GM20431 (cell line): ENCODE data around the gene ZNF888.
"Not testable (repeated sequence)": the region's sequence is repeated elsewhere in the genome, so short reads cannot be mapped to it uniquely, and the experiment has no call there.

Experiments used
- in situ Hi-C: fragments of 300-500 bp; cut with MseI, MboI; formaldehyde crosslinking; loops from one replicate; pipeline ENCODE4 v1.15.0; 2020; ENCODE audit warnings: low sequenced_read_pairs; ENCODE audit not compliant: unreplicated experiment

The ZNF888 gene

GRCh38 chr19:52922841-52923777, at the start of gene ZNF888:
TSS of gene ZNF888 (minus strand) at chr19:52923428. CDS start at chr19:52917873, 5,555 bp downstream.
- in situ Hi-C loops: no loop called here

- in situ Hi-C loops: no loop called here
Measured at GRCh38 chr19:52967772-52968171, 44.5 kb upstream of the ZNF888 start.

- in situ Hi-C loops: no loop called here
Measured at GRCh38 chr19:52963247-52963618, 40.0 kb upstream of the ZNF888 start.

DNA sequence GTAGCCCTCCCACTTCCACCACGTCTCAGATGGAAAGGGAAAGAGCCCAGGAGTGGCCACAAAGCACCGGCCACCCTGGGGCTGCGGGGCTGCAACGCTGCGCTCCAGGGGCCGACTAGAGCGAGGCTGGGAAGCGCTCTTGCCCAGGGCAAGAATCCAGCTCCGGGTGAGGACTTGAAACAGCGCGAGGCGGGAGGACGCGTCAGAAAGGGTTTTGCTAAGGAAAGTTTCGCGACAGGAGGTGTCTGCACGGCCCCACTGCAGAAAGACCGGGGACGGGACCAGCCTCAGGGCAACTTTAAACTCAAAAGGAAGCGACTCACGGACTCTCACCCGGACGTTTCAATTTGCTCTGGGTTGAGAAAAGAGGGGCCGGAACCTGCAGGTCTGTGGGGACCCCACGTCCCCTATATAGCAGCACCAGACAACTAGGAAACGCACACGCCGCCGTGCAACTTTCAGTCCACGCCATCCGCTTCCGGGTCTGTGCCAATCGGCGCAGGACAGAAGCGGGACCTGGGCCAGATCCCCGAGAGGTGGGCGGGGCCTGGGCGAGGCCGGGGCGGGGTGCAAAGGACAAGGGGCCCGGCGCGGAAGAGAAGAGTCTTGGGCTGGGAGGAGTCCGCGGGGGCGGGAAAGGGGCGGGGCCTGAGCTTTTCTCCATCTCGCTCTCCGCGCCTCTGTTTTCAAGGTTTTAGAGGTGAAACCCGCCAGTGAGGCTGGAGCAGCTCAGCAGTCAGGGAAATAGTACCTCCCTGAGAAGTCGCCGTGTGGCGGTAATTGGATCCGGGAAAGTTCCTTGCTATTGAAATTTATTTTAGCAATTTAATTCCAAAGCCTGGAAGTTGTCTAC, 39.4 kb upstream of the ZNF888 start, which contains the start of gene ZNF816:
Gene ZNF816, minus strand, starts transcription at position 488 of the 853 bp plus-strand sequence. CDS start 6,792 bp downstream, outside the sequence.
- in situ Hi-C loops: no loop called here

DNA sequence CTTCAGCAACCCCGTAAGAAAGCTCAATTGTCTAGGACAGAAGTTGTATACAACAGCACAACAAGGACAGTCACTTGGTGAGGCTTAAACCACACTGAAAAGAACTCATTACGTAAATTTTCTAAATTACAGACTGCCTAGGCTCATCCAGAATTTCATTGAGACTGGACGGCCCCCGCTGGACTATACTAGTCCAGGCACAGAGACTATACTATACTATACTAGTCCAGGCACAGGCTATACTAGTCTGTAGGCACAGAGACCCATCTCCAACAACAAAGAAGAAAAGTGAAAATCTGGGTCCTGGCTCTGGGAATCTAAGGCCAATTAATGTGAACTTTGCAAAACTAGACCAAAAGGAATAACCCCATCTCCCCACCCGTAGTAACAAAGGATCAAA, 38.8 kb upstream of the ZNF888 start:
- in situ Hi-C loops: no loop called here

- in situ Hi-C loops: no loop called here
Measured at GRCh38 chr19:52959613-52960295, 36.5 kb upstream of the ZNF888 start.

GRCh38 chr19:52957591-52957990, 34.4 kb upstream of the ZNF888 start:
- in situ Hi-C loops: no loop called here

- in situ Hi-C loops: no loop called here
Measured at GRCh38 chr19:52956917-52957316, 33.7 kb upstream of the ZNF888 start.

DNA sequence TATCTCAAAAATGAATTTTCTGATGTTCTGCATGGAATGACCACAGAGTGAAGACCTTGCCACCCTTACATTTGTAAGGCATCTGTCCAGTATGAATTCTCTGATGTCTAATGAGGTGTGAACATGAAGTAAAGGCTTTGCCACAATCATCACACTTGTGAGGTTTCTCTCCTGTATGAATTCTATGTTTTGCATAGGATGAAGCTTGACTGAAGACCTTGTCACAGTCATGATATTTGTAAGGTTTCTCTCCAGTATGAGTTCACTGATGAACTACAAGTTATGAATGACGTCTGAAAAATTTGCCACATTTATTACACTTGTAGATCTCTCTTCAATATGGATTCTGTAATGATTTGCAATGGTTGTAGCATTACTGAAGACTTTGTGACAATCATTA, 26.2 kb upstream of the ZNF888 start:
- in situ Hi-C loops: no loop called here

GRCh38 chr19:52948025-52948770, 25.0 kb upstream of the ZNF888 start:
- in situ Hi-C loops: no loop called here

DNA sequence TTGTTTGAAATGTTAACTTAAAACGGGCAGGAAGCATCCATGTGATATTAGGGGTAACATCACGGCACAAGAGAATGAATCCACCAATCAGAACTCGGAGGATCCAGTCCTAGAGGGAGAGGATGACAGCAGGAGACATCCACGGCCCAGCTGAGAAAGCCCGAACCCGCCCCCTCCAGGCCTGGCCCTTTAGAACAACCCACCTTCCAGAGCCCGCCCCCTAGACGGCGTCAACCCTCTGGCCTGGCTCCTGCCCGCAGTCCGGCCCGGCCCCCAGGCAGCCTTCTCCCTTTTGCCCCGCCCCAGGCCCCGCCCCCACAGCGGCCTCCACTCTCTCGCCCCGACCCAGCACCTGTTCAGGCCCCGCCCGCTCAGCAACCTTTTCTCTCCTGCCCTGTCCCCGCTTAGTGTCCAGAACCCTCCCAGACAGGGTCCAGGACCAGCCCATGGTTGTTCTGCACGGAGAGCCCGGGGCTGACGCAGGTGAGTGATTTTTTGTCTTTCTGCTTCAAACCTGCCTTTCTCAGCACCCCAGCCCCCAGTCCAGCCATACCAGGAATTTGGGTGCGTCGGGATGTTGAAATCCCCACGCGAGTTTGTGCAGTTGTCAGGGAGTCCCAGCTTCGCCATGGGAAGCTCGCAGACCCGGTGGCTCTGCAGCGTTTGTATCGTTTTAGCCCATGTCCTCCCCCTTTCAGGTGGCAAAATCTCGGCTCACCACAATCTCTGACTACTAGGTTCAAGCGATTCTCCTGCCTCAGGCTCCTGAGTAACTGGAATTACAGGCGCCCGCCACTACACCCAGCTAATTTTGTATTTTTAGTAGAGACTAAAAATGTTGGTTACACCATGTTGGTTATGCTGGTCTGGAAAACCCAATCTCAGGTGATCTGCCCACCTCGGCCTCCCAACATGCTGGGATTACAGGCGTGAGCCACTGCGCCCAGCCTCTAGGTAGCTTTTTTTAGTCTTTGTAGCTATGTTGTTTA, 23.4 kb upstream of the ZNF888 start:
- in situ Hi-C loops: no loop called here

DNA sequence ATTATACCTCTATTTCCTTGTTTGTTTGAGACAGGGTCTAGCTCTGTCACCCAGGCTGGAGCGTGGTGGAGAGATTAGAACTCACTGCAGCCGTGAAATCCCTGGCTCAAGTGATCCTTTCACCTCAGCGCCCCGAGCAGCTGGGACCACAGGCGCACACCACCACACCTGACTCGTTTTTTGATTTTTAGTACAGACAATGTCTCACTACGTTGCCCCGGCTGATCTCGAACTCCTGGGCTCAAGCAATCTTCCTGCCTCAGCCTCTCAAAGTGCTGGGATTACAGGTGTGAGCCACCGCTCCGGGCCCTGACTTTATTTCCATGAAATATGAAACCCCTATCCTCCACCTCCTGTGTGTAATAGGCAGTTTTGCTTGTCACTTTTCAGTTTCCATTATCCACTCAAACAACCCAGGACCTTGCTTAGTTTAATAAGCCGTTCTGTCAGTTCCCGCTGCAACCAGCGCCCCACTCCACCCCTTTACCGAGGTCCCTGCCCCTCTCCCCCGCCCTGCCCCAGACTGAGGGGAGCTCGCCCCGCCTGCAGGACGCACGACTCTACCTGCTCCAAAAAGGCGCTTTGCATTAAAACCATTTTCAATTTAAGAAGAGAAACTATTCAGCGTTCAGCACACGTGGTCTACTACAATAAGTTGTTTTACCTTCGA, 22.6 kb upstream of the ZNF888 start:
- in situ Hi-C loops: no loop called here

GRCh38 chr19:52944703-52945493, 21.7 kb upstream of the ZNF888 start:
- in situ Hi-C loops: not testable (repeated sequence)

DNA sequence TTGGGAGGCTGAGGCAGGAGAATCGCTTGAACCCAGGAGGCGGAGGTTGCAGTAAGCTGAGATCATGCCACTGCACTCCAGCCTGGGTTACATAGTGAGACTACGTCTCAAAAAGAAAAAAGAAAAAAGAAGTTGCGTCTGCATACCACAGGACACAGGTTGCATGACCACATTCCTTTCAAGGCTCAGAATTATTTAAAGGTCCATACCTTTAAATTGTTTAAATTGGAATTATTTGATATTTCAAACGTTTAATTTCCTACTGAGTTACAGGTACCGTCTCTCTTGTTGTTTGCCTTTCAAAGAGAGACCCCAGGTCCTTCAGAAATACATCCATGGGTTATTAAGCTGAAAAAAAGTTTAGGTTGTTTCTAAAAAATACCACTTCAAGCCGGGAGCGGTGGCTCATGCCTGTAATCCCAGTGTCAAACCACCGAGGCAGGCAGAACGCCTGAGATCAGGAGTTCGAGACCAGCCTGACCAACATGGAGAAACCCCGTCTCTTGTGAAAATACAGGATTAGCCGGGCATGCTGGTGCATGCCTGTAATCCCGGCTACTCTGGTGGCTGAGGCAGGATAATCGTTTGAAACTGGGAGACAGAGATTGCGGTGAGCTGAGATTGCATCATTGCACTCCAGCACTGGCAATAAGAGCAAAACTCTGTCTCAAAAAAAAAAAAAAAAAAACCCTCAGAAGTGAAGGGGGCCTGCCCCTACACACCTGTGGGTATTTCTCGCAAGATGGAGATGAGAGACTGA, 20.8 kb upstream of the ZNF888 start:
- in situ Hi-C loops: no loop called here

GRCh38 chr19:52943134-52943883, 20.1 kb upstream of the ZNF888 start:
- in situ Hi-C loops: no loop called here
